ENCODE results near the gene DGKD. TPM values are rescaled to one million over a fixed set of nuclear protein-coding genes. Genes with fewer than 3 reads are reported as not detected.

DGKD gene
- polyA plus RNA-seq, 3 donors, result 30.3 to 31.1 (median 30.4) TPM

DNA sequence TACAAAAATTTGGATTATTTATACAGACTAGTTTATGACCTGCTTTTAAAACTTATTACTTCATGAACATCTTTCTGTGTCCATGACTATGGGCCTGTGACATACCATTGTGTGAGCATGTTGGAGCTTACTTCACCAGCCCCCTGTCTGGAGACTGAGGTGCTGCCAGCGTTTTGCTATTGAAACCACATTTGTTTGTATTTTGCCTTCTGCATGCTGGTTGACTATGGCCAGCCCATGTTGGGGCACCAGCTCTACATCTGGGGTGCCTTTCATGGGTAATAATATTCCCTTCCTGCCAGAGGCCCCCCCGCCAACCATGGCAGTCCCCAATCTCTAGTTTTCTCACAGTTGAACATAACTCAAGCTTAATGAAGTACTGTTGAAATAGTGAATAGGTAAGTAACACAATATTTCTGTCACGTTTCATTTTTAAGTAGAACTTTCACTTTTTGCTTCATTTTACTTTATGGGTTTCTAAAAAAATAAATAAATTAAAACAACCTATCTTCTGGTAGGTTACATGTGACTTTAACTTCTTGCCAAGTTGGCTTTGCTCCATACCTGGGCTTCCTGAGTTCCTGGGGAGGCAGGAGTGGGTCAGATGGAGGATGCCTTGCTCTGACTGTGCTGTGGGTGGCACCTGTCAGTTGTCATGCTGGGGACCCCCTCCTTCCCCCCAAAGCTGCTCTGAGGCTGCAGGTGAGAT, 63.9 kb downstream of the DGKD start:
- no peak for DNase-seq (ENCODE audit: extremely low read depth in 1 of 11, low read depth in 9 of 11, low spot score in 4 of 11)

DNA sequence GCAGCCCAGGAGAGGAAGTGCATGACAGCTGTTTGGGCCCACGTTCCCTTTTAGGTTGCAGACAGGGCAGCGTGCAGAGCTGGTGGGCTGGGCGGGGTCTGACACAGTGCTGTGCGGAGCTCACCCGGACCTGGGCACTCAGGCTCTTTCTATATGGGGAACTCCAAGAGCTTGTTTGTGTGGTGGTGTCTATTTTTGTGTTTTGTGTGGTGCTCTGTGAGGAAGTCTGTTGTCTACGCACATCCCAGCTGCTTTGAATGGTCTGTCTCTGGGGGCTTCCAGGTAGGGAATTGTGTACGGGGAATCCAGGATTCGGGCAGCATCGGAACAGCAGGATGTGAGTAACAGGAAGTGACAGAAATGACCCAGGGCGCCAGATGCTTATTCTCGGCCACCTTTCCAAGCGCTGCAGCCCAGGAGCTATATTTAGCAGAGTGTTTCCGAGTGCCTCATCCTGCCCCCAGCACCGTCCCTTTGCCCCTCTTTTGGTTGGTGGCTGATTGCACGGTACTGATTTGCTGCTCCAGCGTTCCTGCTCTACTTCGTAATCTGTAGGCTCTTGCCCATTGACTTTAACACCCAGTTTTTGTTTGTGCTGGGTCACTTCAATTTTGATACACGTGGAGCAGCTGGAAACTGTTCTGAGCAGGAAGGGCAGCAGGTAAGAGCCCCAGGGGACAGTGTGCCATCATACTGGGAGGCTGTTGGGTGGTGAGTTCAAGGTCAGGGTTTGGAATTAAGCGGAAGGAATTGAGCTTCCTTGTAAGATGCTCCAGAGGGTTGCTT, 64.7 kb downstream of the DGKD start:
- DNase-seq (ENCODE audit: extremely low read depth in 1 of 11, low read depth in 9 of 11, low spot score in 4 of 11), result peak in 1 of 11 donors; percentile 21

DNA sequence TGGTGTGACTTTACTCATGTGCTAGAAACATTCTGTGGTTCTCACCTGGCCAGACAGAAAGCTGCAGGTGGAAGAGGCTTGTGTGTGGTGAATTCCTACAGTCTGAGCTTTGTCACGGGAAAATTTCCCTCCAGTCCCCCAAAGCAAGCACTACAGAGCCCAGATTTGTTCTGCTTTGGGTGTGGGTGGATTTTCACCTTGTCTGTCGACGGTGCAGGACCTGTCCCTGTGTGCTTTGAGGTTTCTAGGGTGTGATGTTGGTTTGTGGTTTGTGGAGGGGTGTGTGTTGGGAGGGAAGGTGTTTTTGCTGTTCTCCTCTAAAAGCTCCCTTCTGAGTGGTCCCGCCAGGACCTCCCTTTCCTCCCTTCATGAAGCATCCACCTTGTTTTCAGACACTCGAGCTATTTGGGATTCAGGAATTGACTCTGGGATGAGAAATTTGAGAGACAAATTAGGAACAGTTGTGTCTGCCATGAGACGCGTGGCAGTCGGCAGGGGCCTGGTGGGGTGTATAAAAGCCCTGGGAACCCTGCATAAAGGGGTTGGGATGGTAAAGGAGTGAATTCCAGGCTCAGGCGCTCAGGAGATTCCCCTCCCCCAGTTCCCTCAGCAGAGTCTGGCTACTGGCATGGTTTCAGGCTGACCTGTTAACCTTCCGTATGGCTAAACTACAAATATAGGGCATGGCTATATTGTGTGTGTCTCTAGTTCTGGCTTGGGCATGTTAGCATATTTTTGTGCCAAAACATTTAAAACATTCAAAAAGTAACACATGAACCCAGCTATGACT, 65.5 kb downstream of the DGKD start:
- DNase-seq (ENCODE audit: extremely low read depth in 1 of 11, low read depth in 9 of 11, low spot score in 4 of 11), result no peak

DNA sequence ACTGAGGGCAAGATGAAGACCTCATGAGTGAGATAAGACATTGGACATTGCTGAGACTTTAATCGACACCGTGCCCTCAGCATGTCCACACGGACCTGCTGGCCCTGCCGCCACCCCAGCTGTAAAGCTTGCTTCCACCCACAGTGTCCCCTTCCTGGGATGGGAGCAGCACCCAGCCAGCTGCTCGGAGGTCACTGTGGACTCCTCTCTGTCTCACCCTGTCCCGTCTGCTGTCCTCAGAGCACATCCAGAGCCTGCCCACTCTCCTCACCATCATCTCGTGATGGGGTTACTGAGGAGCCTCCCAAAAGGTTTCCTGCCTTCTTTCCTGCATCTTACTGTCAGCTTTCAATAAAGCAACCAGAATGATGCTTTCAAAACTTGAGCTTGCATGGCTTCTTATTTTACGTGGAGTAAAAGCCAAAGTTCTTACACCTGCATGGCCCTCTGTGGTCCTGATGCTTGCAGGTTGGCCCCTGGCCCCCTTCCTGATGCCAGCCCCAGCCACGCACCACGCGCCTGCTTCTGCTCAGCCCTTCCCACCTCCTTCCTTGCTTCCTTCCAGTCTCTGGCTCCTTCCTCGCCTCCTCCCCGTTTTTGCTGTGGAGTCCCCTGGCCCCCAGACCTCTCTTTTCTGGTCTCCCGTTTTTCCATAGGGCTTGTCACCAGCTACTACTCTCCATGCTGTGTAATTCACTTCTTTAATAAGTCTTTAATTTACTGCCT, 67.0 kb downstream of the DGKD start:
- no peak for DNase-seq (ENCODE audit: extremely low read depth in 1 of 11, low read depth in 9 of 11, low spot score in 4 of 11)

DNA sequence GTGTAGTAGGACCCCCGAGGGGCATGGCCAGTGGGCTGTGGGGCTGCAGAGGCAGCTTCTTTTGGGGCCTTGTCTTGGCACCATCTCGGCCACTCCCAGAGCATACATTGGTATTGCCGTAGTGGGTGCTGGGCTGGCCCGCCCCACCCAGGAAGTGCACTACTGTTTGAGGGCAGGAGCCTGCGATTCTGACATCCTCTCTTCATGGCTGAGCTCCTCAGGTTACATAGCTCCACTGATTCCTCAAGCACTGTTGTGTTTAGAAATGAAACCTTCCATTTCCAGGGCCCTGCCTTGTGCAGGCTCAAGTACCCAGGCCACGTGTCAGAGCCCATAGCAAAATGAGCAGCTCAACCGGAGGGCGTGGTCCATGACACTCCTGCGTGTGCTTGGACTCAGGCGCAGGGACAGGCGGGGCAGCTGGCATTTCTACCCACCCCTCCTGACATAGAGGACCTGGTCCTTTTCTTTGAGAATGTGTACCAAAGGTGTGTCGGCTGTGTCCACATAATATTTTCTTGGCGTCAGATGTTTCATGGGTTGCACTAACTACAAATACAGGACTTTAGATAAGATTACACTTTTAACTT, 67.9 kb downstream of the DGKD start:
- DNase-seq (ENCODE audit: extremely low read depth in 1 of 11, low read depth in 9 of 11, low spot score in 4 of 11), result no peak

DNA sequence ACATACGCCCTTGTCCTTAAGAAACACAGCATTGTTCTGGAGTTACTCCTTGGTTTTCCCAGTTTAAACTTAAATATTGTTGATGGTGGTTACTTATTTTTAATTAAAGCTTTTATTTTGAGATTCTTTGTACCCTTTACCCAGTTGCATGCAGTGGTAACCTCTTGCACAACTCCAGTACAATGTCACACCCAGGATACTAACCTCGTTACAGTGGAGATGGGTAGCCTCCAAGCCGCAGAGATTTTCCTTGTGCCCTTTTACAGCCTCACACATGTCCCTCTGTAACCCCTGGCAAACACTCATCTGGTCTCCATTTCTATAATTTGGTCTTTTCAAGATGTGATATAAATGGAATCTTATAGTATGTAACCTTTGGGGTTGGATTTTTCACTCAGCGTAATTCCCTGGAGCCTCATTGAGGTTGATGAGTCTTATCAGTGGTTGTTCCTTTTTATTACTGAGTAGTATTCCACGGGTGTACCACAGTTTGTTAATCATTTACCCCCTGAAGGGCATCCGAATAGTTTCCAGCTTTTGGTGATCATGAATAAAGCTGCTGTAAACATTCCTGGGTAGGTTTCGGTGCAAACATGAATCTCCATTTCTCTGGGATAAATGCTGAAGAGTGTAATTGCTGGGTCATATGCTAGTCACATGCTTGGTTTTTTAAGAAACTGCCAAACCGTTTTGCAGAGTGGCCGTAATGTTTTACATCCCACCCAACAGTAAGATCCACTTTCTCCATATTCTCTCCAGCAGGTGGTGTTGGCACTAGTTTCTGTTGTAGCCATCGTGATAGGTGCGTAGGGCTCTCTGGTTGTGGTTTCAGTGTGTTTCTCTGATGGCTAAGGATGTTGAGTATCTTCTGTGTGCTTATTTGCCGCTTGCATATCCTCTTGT, 68.6 kb downstream of the DGKD start:
- DNase-seq (ENCODE audit: extremely low read depth in 1 of 11, low read depth in 9 of 11, low spot score in 4 of 11), result no peak

DNA sequence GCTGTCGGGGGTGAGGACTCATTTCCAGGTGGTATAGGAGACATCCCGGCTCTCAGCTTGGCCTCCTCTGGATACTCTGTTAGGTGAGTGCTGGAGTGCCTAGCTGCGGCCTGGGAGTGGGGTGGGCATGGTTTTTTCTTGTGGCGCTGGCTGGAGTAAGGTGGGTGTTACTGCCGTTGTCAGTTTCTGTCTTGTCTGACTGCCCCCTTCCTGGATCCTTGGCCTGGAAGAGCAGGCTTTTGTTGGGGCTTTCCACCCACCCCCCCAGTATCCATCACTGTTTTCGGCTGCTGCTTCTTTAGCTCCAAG, 69.2 kb downstream of the DGKD start:
- DNase-seq (ENCODE audit: extremely low read depth in 1 of 11, low read depth in 9 of 11, low spot score in 4 of 11), result no peak

DNA sequence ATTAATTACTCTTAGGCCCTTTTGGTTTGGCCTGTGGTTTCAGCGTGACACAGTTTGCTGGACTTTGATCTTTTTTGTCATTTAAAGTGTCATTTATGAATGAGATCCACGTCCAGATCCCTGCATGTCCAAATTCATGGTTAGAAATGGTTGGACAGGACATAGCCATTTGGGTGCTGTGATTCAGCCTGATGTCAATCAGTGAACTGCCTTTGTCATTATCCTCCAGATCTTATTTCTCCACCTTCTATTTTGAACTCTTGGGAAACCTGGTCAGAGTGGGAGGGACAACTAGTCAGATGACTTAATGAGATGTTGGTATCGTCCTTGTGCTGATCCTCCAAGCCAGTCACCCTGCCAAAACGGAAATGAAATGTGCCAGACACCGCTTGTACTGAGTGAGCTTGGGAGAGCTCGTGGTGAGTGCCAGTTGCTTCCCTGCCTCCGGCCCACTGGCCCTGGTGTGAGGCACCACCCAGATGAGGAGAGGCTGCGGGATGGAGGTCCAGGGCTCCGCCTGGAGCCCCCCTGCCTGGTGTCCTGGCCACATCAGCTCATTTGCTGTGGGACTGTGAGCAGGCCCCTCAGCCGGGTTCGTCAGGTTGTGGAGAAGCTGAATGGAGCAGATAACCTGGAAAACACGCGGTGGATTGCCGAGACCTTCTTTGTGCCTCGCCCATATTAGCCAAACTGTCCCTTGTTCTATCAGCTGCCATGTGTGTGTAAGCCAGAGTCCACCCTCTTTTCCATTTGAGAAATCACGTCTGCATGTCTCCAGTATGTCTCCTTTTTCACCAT, 70.1 kb downstream of the DGKD start:
- no peak for DNase-seq (ENCODE audit: extremely low read depth in 1 of 11, low read depth in 9 of 11, low spot score in 4 of 11)

DNA sequence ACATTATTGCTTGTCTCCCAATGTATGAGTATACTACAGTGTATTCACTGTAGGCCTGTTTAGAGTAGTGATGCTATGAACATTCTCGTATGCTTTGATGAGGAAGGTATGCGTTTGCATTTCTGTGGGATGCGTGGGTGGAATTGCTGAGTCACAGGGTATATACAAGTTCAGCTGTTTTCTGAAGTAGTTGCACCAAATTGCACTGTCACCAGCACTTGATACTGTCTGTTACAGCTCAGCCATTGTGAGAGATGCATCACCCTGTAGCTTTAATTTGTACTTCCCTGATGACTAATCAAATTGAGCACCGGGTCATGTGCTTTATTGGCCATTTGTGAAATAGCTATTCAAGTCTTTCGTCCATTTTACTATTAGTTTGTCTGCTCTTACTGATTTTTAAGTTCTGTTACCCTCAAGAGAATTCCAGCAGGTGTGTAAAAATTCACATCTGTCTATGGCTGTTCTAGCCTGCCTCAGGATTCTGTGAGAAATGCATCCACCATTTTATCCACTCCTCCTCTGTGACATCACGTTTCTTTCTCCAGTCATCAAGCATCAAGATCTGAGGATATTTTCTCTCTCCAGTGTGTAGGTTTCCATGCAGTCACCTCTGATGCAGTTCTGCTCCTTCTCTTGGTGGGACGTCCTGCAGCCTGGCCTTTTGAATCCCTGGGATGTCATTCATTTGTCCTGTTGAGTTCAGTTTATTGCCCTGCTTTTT, 72.5 kb downstream of the DGKD start:
- no peak for DNase-seq (ENCODE audit: extremely low read depth in 1 of 11, low read depth in 9 of 11, low spot score in 4 of 11)

DNA sequence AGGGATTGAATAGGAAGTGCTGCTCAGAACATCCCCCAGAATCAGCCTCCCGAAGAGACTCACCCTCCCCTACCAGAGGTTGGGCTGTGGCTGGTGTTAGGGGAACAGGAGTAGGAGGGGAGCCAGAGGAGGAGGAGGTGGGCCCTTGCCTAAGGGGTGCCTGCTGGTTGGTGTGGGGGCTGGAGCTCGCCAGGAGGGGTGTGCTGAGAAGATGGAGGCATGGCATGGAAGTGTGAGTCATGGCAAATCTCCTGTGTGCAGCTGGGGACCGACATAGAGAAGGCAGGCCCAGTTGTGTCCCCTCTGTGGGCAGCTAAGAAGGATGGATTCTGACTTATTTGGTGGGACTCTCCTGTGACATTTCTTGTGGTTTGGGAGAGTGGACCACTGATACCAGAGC, 73.7 kb downstream of the DGKD start:
- DNase-seq (ENCODE audit: extremely low read depth in 1 of 11, low read depth in 9 of 11, low spot score in 4 of 11), result no peak

DNA sequence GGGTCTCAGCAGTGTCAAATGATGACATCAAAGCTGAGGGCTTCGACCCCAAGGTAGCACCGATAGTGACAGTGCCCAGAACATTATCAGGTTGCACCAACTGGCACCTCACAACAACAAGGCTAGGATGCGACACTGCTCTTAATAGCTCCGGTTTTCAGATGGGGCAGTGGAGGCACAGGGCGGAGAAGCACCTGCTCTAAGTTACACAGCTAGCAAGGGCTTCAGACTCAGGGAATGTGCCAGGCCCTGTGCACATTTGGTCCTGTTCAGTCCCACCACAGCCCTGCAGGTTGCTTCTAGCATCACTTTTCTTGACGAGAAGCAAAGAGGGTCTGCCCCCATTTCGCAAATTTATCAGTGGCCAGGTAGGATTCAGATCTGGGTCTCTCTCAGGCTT, 74.1 kb downstream of the DGKD start:
- no peak for DNase-seq (ENCODE audit: extremely low read depth in 1 of 11, low read depth in 9 of 11, low spot score in 4 of 11)

DNA sequence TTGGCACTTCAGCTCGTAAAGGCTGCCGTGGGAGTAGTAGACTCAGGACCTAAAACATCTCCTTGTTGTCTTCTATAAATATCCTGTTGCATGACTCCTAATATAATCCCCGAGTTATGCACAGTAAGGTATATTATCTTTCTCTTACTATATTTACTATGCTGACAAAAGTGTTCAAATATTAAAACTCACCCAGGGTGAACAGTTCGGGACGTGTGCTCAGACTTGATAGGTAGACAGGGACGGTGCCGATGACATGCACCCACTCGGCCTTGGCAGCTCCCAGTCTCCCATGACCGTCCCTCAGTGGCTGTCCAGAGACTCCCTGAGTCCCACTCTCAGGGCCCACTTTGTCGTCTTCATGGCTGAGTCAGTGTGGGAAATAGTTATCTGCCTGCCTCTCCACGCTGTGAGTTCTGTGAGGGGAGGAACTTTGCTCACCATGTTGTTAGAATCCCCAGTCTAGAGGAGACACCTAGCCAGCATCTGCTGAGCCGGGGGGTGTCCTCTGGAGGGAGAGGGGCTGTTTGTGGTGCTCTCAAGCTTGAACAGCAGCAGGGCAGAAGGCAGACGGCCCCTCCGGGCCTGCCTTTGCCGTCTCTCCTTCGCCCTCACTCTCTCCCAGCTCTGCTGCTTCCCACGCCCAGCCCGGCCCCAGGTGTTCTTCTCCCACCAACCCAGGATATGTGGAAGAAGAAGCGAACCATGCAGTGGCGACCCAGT, 75.0 kb downstream of the DGKD start:
- DNase-seq (ENCODE audit: extremely low read depth in 1 of 11, low read depth in 9 of 11, low spot score in 4 of 11), result no peak

DNA sequence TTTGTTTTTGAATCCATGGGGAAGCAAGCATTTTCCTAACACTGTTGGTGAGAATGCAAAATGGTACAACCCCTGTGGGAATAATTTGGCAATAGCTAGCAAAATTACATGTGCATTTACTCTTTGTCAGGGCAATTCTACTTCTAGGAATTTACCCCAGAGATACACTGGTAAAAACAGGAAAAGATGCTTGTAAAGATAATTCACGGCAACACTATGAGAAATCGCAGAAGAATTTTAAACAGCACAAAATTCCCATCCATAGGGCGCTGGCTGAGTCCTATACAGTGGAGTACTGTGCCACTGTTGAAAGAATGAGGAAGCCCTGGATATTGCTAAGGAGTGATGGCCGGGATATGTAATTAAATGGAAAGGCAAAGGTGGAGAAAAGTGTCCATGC, 75.8 kb downstream of the DGKD start:
- DNase-seq (ENCODE audit: extremely low read depth in 1 of 11, low read depth in 9 of 11, low spot score in 4 of 11), result no peak

DNA sequence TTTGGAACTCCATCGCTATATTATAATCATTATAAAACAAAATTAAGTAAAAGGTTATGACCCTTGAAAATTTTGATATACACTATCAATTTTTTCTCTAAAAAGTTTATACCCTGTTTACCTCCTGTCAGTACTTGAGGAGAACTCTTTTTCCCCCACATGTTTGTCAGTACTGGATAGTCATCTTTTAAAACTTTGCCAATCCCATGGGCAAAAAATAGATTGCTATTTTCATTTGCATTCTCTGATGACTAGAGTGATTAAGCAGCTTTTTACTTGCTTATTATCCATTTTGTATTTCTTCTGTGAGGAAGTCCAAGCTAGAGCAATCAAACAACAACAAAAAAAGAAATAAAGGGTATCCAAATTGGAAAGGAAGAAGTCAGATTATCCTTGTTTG, 76.4 kb downstream of the DGKD start:
- DNase-seq (ENCODE audit: extremely low read depth in 1 of 11, low read depth in 9 of 11, low spot score in 4 of 11), result no peak

DNA sequence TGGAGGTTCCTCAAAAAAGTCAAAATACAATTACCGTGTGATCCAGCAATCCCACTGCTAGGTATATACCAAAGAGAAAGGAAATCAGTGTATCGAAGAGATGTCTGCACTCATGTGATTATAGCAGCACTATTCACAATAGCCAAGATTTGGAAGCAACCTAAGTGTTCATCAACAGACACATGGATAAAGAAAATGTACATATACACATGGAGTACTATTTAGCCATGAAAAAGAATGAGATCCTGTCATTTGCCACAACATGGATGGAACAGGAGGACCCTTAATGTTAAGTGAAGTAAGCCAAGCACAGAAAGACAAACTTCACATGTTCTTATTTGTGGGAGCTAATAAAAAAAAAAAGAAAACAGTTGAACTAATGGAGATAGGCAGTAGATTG, 78.7 kb downstream of the DGKD start:
- DNase-seq (ENCODE audit: extremely low read depth in 1 of 11, low read depth in 9 of 11, low spot score in 4 of 11), result no peak

DNA sequence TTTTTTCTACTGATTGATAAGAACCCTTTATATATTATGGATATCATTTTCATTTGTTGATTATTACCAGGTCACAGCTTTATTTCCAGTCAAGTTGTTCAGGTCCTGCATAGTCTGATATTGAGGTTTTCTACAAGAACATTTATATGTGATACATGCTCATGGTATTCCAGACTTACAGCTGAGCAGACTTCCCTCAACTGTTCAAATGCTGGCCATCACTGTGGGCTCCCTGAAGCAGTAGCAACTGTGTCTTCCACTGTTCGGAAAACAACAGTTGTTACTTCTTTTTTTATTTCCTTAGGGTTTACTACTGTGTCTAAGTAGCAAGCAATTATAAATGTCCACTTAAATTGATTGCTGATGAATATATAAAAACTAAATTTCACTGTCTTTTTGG, 79.5 kb downstream of the DGKD start:
- DNase-seq (ENCODE audit: extremely low read depth in 1 of 11, low read depth in 9 of 11, low spot score in 4 of 11), result no peak

Data from renal cortex interstitium (tissue), 11 donors.